HG03060 (cell line): Measurements from ENCODE around the gene PIK3R2.

Experiments
- ATAC-seq: cut with Tn5 transposase; IDR thresholded peaks from one replicate; pipeline ENCODE4 v1.9.1; 2021; ENCODE audit warnings: low read depth, moderate number of reproducible peaks; ENCODE audit not compliant: unreplicated experiment

PIK3R2 gene

GRCh38 chr19:18122860-18123795 lies 29.8 kb upstream of the PIK3R2 start:
- no peak for ATAC-seq

- no peak for ATAC-seq
These were observed 29.1 kb upstream of the PIK3R2 start for GRCh38 chr19:18123819-18124218.

- no peak for ATAC-seq
These were observed 26.9 kb upstream of the PIK3R2 start for GRCh38 chr19:18126097-18126496.

GRCh38 chr19:18128044-18128443 lies 24.9 kb upstream of the PIK3R2 start:
- no peak for ATAC-seq

GRCh38 chr19:18128805-18129204 lies 24.2 kb upstream of the PIK3R2 start:
- no peak for ATAC-seq

- ATAC-seq: no peak
These were observed 22.3 kb upstream of the PIK3R2 start for GRCh38 chr19:18130523-18131242.

GRCh38 chr19:18131841-18132596 lies 20.9 kb upstream of the PIK3R2 start:
- ATAC-seq: no peak

GRCh38 chr19:18135712-18136584 lies 17.0 kb upstream of the PIK3R2 start:
- no peak for ATAC-seq

- no peak for ATAC-seq
These were observed 15.7 kb upstream of the PIK3R2 start for GRCh38 chr19:18137242-18137641.

- no peak for ATAC-seq
These were observed 15.2 kb upstream of the PIK3R2 start for GRCh38 chr19:18137657-18138339.

GRCh38 chr19:18140473-18140872 lies 12.5 kb upstream of the PIK3R2 start:
- ATAC-seq: no peak

GRCh38 chr19:18141031-18141430 lies 11.9 kb upstream of the PIK3R2 start:
- no peak for ATAC-seq

- no peak for ATAC-seq
These were observed 9.1 kb upstream of the PIK3R2 start for GRCh38 chr19:18143902-18144301.

GRCh38 chr19:18144361-18144760 lies 8.6 kb upstream of the PIK3R2 start:
- ATAC-seq: no peak

- no peak for ATAC-seq
These were observed 8.1 kb upstream of the PIK3R2 start for GRCh38 chr19:18144906-18145305.

- no peak for ATAC-seq
These were observed 7.5 kb upstream of the PIK3R2 start for GRCh38 chr19:18145391-18145999.

- no peak for ATAC-seq
These were observed 5.6 kb upstream of the PIK3R2 start for GRCh38 chr19:18147396-18147795.

GRCh38 chr19:18149596-18149975 lies 3.4 kb upstream of the PIK3R2 start:
- no peak for ATAC-seq
